Measurements from ENCODE around the gene SPAG5.

SPAG5 gene, protein sequence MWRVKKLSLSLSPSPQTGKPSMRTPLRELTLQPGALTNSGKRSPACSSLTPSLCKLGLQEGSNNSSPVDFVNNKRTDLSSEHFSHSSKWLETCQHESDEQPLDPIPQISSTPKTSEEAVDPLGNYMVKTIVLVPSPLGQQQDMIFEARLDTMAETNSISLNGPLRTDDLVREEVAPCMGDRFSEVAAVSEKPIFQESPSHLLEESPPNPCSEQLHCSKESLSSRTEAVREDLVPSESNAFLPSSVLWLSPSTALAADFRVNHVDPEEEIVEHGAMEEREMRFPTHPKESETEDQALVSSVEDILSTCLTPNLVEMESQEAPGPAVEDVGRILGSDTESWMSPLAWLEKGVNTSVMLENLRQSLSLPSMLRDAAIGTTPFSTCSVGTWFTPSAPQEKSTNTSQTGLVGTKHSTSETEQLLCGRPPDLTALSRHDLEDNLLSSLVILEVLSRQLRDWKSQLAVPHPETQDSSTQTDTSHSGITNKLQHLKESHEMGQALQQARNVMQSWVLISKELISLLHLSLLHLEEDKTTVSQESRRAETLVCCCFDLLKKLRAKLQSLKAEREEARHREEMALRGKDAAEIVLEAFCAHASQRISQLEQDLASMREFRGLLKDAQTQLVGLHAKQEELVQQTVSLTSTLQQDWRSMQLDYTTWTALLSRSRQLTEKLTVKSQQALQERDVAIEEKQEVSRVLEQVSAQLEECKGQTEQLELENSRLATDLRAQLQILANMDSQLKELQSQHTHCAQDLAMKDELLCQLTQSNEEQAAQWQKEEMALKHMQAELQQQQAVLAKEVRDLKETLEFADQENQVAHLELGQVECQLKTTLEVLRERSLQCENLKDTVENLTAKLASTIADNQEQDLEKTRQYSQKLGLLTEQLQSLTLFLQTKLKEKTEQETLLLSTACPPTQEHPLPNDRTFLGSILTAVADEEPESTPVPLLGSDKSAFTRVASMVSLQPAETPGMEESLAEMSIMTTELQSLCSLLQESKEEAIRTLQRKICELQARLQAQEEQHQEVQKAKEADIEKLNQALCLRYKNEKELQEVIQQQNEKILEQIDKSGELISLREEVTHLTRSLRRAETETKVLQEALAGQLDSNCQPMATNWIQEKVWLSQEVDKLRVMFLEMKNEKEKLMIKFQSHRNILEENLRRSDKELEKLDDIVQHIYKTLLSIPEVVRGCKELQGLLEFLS

DNA sequence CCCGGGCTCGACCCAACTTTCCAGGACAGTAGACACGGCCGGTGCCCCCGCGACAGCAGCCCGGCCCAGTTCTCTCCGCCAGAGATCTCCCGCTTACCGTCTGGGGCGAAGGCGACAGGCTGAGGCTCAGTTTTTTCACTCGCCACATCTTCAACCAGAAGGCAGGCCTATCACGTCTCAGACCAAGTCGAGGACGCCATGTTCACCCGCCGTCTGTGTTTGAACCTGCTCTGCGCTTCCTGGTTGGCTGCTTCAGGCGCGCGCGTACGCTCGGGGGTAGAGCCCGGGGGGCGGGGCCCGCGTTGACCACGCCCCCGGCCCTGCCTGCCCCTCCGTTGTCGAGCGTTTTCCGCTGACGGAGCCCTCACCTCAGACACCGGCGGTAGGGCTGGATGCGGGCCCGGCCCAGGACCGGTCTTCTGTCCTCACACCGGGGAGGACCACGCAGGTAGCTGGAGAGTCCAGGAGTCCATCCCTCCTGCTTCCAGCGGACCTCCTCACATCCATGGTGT is at the start of gene SPAG5:
Gene SPAG5 (minus strand): TSS at position 227 of the 512 bp plus-strand sequence. CDS start 79 bp downstream, at position 148.
- peak; percentile 93 to 96 for DNase-seq

DNA sequence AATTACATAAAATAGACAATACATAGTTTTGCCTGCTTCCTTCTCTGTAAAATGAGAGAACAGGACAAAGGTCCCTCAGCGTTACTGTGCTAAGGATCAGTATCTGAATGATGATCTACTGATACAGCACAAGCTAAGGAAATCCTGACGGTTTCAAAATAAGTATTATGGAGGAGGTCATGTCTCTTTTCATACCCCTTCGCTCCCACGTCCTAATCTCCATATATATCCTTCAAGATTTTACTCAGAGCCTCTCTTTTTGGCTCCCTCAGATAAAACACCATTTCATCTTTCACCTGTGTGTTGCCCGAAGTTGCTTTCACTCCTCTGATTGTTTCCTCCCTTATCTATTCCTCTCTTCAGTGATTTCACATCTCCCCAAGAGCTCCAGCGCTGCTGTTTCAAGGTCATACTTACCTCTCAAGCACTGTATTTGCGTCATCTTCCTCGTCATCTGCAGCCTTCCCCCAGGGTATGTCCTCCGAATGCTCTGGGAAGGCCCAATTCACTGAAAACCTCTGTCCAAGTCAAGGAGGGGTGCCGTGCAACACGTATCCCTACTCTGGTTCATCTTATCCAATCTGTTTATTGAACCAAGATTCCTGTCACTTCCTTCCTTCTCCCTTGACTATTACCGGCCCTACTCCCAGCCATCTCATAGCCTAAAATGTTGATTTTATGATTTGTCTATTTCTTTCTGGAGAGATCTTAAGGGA is 47.4 kb upstream of the SPAG5 start:
- no peak for DNase-seq

DNA sequence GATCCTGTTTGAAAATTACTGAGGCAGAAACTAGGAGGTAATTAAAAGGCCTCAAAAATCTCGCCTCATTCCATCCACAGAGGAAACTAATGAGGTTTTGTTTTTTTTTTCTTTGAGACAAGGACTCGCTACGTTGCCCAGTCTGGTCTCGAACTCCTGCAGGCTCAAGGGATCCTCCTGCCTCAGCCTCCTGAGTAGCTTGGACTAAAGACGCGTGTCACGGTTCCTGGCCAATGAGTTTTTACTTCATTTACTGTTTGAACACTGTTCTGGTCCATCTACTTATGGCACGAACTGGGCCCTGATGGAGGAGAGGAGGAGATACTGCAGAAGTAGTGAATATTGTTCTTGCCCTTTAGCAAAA is 46.7 kb upstream of the SPAG5 start:
- DNase-seq: no peak

DNA sequence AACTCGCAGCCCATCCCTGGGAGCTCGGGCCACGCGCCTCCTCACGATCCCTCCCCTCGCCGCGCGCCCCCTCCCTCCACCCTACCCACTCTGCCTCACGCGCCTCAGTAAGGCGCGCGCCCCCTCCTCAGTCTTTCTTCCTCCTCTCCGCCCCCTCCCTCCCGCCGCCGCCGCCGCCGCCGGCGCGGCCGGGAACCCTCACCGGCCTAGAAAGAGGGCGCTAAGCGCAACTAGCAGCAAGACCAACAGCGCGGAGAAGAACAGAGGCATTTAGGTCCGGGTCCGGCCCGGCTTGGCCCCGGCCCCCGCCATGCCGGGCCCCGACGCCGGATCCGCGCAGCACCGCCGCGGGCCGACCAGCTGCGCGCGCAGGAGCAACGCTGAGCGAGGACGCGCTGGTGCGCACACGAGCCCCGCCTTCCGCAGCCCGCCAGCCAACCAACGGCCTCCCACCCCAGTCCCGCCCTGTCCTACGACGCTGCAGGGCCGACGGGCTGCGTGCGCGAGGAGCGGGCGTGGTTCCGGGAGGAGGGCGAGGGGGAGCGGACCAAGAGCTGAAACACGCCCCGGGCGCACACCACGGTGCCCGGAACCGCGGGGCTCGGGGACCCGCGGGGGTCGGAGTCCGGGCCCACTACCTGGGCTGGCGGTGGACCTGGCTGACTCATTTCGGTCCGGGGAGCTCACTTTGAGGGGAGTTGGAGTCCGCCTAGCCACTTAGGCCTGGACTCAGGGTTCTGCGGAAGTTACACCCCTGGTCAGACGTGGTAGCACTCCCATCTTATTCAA is 46.2 kb upstream of the SPAG5 start, which contains the start of gene BLTP2:
Gene BLTP2 (minus strand): TSS at position 372 of the 789 bp plus-strand sequence. CDS start 102 bp downstream, at position 270.
- DNase-seq: peak; percentile 95 to 96

DNA sequence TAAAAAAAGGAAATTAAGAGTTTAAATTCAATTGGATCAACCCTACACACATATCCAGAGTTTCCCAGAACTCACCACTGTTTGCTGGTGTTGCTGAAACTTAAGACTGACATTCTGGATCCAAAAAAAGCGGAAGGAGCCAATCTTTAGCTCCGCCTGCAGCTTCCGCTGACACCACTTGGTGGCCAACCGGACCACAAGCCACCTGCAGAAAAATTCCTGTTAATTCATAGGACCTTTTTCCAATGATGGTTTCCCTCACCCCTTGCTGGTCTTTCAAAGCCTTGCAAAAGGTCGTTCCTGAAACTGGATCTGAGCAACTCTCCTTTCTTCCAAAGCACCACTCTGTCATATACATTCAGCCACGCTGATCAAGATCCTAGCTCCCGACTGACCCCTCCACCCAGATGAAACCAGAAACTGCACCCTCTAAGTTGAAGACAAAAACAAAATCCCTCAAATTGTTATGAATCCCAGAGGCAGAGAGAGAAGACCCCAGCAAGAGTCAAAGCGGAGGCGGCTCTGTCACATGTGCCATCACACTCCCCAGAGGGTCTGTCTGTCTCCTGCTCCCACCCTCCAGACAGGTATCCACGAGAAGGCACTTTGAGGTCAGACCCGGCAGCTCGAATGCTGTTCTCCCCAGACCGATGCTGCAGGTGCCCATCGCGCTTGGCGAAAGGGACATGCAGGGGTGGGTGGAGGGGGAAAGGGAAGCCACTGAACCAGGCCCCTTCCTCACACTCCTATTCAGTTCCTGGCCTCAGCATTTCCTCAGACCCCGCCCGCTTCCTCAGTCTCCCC is 45.4 kb upstream of the SPAG5 start:
- DNase-seq: peak; percentile 79 to 88

DNA sequence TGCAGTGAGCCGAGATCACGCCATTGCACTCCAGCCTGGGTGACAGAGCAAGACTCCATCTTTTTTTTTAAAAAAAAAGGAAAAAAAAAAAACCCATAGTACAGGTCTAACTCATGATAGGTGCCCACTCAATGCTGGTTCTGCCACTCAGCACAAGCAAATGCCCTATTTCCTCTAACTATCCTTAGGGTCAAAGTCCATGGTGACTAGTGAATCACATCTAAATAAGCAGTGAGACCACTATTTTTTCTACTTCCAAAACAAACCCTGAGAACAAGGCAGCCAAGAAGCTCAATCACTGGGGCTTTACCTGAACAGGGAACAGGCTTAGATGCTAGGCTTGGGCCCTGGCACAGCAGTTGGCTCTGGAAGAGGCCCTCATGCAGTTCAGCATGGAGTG is 42.8 kb upstream of the SPAG5 start:
- no peak for DNase-seq

DNA sequence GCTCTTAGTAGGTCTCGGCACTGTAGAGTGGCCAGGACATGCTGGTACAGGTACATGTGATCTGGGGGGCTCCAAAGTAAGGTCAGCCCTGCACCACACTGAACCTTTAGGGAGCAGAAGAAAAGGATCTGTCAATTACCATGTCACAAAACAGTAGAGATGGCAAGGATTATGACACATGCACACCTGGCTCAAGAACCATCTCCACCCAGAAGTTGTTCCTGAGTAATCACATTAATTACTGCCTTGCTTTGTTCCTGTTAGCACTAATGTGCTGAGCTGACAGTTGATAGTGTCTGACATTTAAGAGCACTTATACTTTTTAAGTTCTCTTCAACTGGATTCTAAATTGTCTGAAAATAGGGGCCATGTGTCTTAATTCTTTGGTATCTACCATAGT is 36.7 kb upstream of the SPAG5 start:
- no peak for DNase-seq

DNA sequence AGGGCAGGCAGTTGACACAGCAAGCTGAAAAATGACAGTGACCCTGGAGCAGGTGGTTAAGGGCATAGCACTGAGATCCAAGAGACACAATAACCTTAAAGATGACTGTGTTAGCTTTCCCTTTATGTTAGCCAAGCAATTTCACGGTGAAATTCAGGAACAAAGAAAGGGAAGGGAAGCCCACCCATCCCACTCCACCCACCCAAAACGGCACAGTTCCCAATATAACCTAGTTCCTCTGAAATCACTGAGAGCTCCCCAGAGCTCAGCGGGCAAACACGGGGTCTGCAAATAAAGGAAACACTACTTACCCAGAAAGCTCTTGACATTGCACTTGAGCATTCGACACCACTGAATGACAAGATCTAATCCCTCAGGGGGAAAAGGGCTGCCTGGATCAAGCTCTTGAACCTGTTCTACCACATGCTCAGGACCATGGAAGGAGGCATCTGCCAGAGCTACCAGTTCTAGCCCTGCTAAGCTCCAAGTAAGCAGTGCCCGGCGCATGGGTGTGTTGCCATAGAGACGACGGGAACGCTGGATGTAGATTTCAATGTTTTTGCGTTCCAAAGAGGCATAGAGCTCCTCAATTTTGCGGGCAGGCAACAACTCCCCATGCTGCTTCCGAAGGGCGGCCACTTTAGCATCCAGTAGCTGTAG is 35.5 kb upstream of the SPAG5 start:
- DNase-seq: no peak

DNA sequence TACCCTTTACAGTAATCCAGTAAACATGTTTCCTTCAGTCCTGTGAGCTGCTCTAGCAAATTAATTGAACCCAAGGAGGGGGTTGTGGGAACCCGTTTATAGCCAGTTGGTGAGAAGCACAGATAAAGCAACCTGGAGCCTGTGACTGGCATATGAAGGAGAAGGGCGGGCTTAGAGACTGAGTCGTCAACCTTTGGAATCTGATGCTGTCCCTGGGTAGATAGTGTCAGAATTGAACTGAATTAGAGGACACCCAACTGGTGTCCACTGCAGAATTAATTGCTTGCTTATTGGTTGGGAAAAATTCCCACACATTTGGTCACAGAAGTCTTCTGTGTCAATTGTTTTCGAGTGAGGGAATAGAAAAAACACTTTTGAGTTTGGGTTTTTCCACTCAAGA is 28.0 kb upstream of the SPAG5 start:
- no peak for DNase-seq

DNA sequence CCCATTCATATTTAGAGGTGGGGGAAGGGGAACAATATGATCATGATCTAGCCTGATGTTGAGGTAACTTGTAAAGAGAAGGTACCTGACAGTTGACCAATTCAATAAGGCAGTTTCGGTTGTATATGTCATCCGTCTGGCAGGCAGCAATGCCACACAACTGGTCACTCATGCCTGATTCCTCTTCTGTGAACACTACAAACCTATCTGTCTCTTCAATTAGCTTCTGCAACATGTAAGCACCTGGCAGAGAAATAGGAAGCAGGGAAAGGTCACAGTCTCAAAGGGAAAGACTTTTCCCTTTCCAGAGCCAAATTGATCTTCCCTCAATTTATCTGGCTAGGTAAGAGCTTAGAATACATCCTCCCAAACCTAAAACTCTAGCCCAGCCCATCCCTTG is 25.3 kb upstream of the SPAG5 start:
- DNase-seq: no peak

DNA sequence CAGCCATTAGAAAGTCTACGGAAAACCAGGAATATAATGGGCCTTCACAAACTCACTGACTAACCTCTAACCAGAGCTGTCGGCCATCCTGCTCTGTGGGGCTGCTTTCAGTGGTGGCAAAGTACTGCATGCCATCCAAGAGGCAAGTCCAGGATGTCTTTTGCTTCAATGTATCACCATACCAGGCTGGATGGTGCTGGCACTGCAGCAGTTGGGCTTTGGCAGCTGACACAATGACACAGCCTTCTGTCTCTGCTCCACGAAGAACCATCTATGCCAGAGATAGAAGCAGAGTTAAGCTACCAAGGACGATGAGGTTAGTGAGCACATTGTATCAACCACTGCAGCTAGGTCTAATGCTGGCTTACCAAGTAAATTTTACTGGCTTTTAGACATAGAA is 24.9 kb upstream of the SPAG5 start:
- DNase-seq: no peak

DNA sequence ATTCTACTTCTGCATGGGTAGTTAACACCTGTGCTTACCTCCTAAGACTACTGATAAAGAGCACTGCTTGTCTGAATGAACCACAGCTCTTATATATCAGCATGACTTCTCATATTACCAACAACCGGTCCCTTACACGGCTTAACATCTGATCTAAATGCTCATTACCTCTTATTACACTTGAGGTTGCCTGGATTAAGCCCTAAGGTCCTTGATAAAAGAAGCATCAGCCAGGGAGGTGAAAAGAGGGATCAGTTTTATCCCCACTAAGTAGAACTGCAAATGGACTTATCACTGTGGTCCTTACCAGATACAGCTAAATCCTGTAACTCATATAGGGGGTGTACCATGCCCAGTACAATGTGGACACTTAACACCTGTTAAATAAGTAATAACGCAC is 23.4 kb upstream of the SPAG5 start:
- DNase-seq: no peak

DNA sequence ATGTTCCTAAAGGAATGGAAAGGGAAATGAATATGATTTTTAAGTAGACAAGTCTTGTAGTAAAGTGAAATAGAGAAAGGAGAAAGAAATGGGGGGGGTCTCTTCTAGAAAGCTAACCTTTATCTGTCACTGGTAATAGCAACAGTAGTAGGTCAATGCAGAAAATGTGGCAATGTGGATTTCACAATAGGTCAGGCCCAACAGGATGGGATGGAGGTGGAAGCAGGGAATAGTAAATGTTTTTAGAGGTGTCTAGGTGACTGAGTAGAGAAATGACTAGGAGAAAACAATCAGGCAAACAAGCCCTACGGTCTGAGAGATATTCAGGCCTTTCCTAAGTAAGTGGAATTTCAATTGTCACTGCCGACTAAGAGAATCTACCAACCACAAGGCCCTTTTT is 21.2 kb upstream of the SPAG5 start:
- DNase-seq: no peak

DNA sequence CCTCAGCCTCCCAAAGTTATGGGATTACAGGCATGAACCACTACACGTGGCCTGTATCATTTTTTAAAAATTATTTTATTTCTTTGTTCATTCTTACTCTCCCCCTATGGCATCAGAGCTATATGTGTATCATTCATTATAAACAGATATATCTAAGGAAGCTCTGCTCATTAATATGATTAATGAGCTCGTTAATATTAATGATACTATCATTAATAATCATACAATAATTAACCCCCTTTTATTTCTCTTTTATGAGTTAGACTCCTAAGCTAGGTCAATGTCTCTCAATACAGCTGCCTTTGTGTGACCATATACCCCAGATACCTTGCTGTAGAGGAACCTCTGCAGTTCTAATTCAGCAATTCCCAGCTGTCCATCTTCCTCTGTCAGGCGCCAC is 19.6 kb upstream of the SPAG5 start:
- DNase-seq: no peak

DNA sequence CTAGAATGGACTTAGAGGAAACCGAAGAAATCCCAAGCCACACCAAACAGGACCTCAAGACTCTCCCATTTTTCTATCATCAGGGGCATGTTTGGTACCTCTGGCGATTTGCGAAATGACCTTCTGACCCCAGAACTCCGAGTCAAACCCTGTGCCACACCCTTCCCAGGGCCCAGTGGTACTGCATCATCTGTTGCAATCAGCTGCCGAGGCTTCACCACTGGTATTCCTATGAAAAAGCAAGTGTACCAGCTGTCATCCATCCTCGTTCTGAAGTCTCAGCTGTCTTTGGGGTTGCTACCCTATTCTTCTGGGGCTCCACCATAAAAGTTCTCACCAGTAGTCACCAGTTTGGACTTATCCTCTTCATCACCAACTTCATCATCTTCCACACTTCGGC is 17.5 kb upstream of the SPAG5 start:
- no peak for DNase-seq

DNA sequence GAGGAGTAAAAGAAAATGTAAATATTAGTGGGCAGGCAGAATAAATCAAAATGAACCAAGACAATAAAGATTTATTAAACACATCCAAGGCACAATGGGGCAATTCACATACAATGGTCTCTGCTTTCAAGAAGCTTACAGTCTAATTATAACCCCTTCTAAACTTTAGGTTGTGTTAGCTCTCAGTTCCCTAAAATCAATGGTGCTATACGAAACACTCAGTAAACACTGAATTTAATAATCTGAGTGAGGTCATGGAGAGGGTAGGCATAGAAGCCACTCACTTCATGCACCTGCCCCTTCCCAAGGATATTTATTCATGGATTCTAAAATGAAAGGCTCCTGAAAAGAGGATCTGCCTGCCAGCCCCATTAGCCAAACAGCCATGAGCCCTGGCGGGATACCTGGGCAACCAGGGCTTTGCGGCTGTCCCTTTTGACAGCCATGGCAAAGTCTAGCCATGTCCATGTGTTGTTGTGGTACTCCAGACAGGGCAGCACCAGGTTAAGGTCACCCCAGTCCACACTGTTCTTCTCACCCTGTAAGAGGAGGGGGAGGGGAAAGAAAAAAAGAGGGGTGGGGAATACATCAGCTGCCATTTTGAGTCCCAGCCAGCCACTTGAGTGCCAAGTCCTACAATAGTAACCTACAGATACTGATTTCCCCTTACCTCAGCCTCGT is 16.6 kb upstream of the SPAG5 start:
- DNase-seq: no peak

DNA sequence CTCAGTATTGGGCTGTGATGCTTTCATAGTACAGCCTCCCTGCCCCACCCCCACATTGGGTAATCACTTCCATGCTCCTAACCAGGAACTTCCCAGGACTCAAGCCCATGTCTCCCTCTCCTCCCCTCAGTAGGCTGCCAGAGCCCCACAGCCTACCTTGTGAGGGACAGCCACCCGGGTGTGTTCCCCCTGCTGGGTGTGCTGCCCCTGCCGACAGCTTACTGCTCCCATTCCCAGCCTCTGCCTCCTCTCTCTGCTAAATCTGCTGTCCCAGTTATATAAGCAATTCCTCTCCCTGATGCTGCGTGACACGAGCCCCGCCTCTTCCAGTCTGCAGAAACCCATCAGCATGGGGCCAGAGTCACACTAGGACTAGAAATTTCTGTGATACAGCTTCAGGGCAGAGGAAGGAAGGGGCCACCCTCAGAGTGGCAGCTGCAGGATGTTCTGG is 15.1 kb upstream of the SPAG5 start, which contains the start of gene RSKR:
Gene RSKR (minus strand): TSS at position 255 of the 451 bp plus-strand sequence. CDS start 24 bp downstream, at position 231.
- no peak for DNase-seq

DNA sequence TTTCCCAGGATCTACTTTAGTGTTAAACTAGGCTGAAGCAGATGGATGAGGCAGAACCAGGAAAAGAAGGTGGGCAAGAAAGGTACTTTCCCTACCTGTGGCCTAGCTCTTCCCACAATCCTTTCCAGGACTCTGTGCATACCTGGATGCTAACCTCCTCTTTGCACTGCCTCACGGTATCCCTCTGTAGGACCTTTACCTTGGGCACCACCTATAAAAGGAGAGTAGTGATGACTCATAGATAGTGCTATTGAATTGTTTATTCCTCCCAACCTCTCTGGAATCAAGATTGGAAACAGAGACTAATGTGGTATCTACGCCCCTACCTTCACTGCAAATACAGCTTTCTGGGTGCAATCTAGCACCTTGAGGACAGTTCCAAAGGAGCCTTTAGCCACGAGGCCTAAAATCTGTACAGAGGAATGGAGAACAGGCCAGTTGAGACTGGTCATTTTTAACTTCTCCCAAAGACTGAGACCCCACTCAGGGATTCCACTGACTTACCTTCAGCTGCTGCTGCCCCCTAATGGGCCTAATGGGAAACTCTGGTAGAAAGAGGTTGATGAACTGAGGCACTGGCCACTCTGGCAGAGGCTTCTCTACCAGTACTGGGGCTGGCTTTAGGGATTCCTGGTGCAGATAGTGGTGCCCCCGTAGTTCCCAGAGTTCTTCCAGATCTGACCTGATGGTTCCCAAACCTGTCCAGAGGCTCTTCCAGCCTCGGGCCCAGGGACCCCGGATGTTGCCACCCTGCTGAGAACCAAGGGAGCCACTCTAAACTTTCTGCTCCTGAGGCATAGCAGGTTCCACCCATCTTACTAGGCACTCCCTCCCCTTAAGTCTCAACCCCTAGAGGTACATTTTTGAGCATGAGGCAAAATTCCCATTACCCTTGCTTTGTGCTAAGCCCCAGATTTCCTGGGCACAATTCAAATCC is 14.4 kb upstream of the SPAG5 start:
- DNase-seq: peak; percentile 25 to 26

Measured in AML-193 (cell line).